ENCODE data around the gene FAF1.
"Not testable (repeated sequence)": the region's sequence is repeated elsewhere in the genome, so short reads cannot be mapped to it uniquely, and the experiment has no call there.

Gene FAF1

GRCh38 chr1:50877641-50878040, 82.4 kb downstream of the FAF1 start:
- Mint-ChIP-seq H3K36me3 (peaks cover 3% of the 10 kb centered on the region), H3K4me3 (no peak overlapping the region), H3K9me3 (ENCODE audit: low read depth) (no peaks in the 10 kb centered on the region), H3K4me1 (ENCODE audit: low read depth) (peaks cover 20% of the 10 kb centered on the region), H3K27me3 (no peaks in the 10 kb centered on the region), H3K27ac (no peak overlapping the region)

GRCh38 chr1:50873458-50874187, 86.4 kb downstream of the FAF1 start:
- Mint-ChIP-seq H3K4me1 (ENCODE audit: low read depth) (peaks cover 8% of the 10 kb centered on the region), H3K4me3 (no peak overlapping the region), H3K36me3 (peaks cover 6% of the 10 kb centered on the region), H3K27me3 (no peaks in the 10 kb centered on the region), H3K9me3 (ENCODE audit: low read depth) (no peaks in the 10 kb centered on the region), H3K27ac (no peak overlapping the region)

GRCh38 chr1:50864845-50865244, 95.2 kb downstream of the FAF1 start:
- H3K4me3 Mint-ChIP-seq, H3K27me3 Mint-ChIP-seq, H3K27ac Mint-ChIP-seq: not testable (repeated sequence)
- peaks cover 37% of the 10 kb centered on the region for H3K36me3 Mint-ChIP-seq
- H3K4me1 Mint-ChIP-seq (ENCODE audit: low read depth) = peaks cover 11% of the 10 kb centered on the region
- H3K9me3 Mint-ChIP-seq (ENCODE audit: low read depth) = peaks cover 38% of the 10 kb centered on the region

- peaks cover 34% of the 10 kb centered on the region for H3K36me3 Mint-ChIP-seq
- no peak overlapping the region for H3K27ac Mint-ChIP-seq
- peaks cover 35% of the 10 kb centered on the region for H3K9me3 Mint-ChIP-seq (ENCODE audit: low read depth)
- H3K4me1 Mint-ChIP-seq (ENCODE audit: low read depth) = peaks cover 19% of the 10 kb centered on the region
- no peaks in the 10 kb centered on the region for H3K27me3 Mint-ChIP-seq
- no peak overlapping the region for H3K4me3 Mint-ChIP-seq
Measured at GRCh38 chr1:50861772-50862171, 98.3 kb downstream of the FAF1 start.

GRCh38 chr1:50860702-50861101, 99.4 kb downstream of the FAF1 start:
- H3K27ac Mint-ChIP-seq = no peak overlapping the region
- H3K4me1 Mint-ChIP-seq (ENCODE audit: low read depth) = peaks cover 20% of the 10 kb centered on the region
- no peaks in the 10 kb centered on the region for H3K27me3 Mint-ChIP-seq
- peaks cover 29% of the 10 kb centered on the region for H3K9me3 Mint-ChIP-seq (ENCODE audit: low read depth)
- no peak overlapping the region for H3K4me3 Mint-ChIP-seq
- H3K36me3 Mint-ChIP-seq = peaks cover 35% of the 10 kb centered on the region

- Mint-ChIP-seq H3K4me3 (no peak overlapping the region), H3K4me1 (ENCODE audit: low read depth) (peaks cover 20% of the 10 kb centered on the region), H3K36me3 (peaks cover 35% of the 10 kb centered on the region), H3K9me3 (ENCODE audit: low read depth) (peaks cover 29% of the 10 kb centered on the region), H3K27me3 (no peaks in the 10 kb centered on the region), H3K27ac (no peak overlapping the region)
Measured at GRCh38 chr1:50860256-50860655, 99.8 kb downstream of the FAF1 start.

- no peak overlapping the region for H3K4me3 Mint-ChIP-seq
Measured at GRCh38 chr1:50859657-50860056, 100.4 kb downstream of the FAF1 start.

GRCh38 chr1:50858761-50859160, 101.3 kb downstream of the FAF1 start:
- H3K36me3 Mint-ChIP-seq = peaks cover 35% of the 10 kb centered on the region
- H3K4me3 Mint-ChIP-seq = no peak overlapping the region
- H3K4me1 Mint-ChIP-seq (ENCODE audit: low read depth) = peaks cover 26% of the 10 kb centered on the region
- H3K27ac Mint-ChIP-seq = no peak overlapping the region
- no peaks in the 10 kb centered on the region for H3K27me3 Mint-ChIP-seq
- H3K9me3 Mint-ChIP-seq (ENCODE audit: low read depth) = peaks cover 29% of the 10 kb centered on the region

More at GRCh38 chr1:50859657-50860056, 100.4 kb downstream of the FAF1 start:
- no peaks in the 10 kb centered on the region for H3K27me3 Mint-ChIP-seq
- H3K9me3 Mint-ChIP-seq (ENCODE audit: low read depth) = peaks cover 29% of the 10 kb centered on the region
- H3K27ac Mint-ChIP-seq = no peak overlapping the region
- peaks cover 35% of the 10 kb centered on the region for H3K36me3 Mint-ChIP-seq
- peaks cover 20% of the 10 kb centered on the region for H3K4me1 Mint-ChIP-seq (ENCODE audit: low read depth)

- Mint-ChIP-seq H3K4me1 (ENCODE audit: low read depth) (peaks cover 28% of the 10 kb centered on the region), H3K4me3 (no peak overlapping the region), H3K36me3 (peaks cover 32% of the 10 kb centered on the region), H3K27me3 (no peaks in the 10 kb centered on the region), H3K27ac (no peak overlapping the region), H3K9me3 (ENCODE audit: low read depth) (peaks cover 29% of the 10 kb centered on the region)
Measured at GRCh38 chr1:50857702-50858101, 102.4 kb downstream of the FAF1 start.

GRCh38 chr1:50853325-50853724, 106.7 kb downstream of the FAF1 start:
- H3K9me3 Mint-ChIP-seq (ENCODE audit: low read depth) = no peaks in the 10 kb centered on the region
- H3K36me3 Mint-ChIP-seq = peaks cover 14% of the 10 kb centered on the region
- no peaks in the 10 kb centered on the region for H3K27me3 Mint-ChIP-seq
- H3K4me3 Mint-ChIP-seq = no peak overlapping the region
- H3K4me1 Mint-ChIP-seq (ENCODE audit: low read depth) = peaks cover 20% of the 10 kb centered on the region
- H3K27ac Mint-ChIP-seq = no peak overlapping the region

- Mint-ChIP-seq H3K27ac (no peak overlapping the region), H3K9me3 (ENCODE audit: low read depth) (no peaks in the 10 kb centered on the region), H3K27me3 (no peaks in the 10 kb centered on the region), H3K4me1 (ENCODE audit: low read depth) (peaks cover 20% of the 10 kb centered on the region), H3K36me3 (peaks cover 16% of the 10 kb centered on the region), H3K4me3 (no peak overlapping the region)
Measured at GRCh38 chr1:50852889-50853288, 107.2 kb downstream of the FAF1 start.

- no peak overlapping the region for H3K27ac Mint-ChIP-seq
- H3K27me3 Mint-ChIP-seq = no peaks in the 10 kb centered on the region
- H3K36me3 Mint-ChIP-seq = peaks cover 27% of the 10 kb centered on the region
- peaks cover 29% of the 10 kb centered on the region for H3K4me1 Mint-ChIP-seq (ENCODE audit: low read depth)
- peaks cover 3% of the 10 kb centered on the region for H3K9me3 Mint-ChIP-seq (ENCODE audit: low read depth)
- H3K4me3 Mint-ChIP-seq = no peak overlapping the region
Measured at GRCh38 chr1:50851466-50851865, 108.6 kb downstream of the FAF1 start.

GRCh38 chr1:50851034-50851433, 109.0 kb downstream of the FAF1 start:
- Mint-ChIP-seq H3K36me3 (peaks cover 25% of the 10 kb centered on the region), H3K4me1 (ENCODE audit: low read depth) (peaks cover 29% of the 10 kb centered on the region), H3K9me3 (ENCODE audit: low read depth) (peaks cover 3% of the 10 kb centered on the region), H3K4me3 (no peak overlapping the region), H3K27ac (no peak overlapping the region), H3K27me3 (no peaks in the 10 kb centered on the region)

- H3K36me3 Mint-ChIP-seq = peaks cover 34% of the 10 kb centered on the region
- peaks cover 3% of the 10 kb centered on the region for H3K9me3 Mint-ChIP-seq (ENCODE audit: low read depth)
- H3K27me3 Mint-ChIP-seq = no peaks in the 10 kb centered on the region
- H3K27ac Mint-ChIP-seq = no peak overlapping the region
- no peak overlapping the region for H3K4me3 Mint-ChIP-seq
- H3K4me1 Mint-ChIP-seq (ENCODE audit: low read depth) = peaks cover 33% of the 10 kb centered on the region
Measured at GRCh38 chr1:50847303-50847702, 112.8 kb downstream of the FAF1 start.

GRCh38 chr1:50846224-50846839, 113.7 kb downstream of the FAF1 start:
- Mint-ChIP-seq H3K9me3 (ENCODE audit: low read depth) (peaks cover 3% of the 10 kb centered on the region), H3K4me1 (ENCODE audit: low read depth) (peaks cover 30% of the 10 kb centered on the region), H3K27ac (no peak overlapping the region), H3K36me3 (peaks cover 35% of the 10 kb centered on the region), H3K4me3 (no peak overlapping the region), H3K27me3 (no peaks in the 10 kb centered on the region)
